ENCODE results near the gene APOA4. TPM values are rescaled to one million over a fixed set of nuclear protein-coding genes. Genes with fewer than 3 reads are reported as not detected.

Gene APOA4
- total and polyA plus RNA-seq, 12 donors, result 0.17 to 1.1 TPM; not detected in 10

DNA sequence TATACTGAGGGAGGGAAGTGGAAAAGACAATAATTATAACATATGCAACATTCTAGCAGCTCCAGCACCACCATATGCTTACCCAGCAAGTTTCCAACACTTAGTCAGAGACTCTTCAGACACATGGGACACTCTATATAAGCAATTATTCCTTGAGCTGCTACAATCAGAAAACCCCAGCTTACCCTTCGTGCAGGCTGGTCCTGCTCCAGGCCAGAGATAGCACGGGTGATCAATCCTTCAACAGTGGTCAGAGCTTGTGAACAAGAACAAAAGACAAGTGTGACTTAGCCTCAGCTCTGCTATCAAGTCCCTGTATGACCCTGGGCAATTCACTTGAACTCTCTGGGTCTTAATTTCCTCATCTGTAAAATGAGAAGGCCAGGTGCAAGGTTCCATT lies 36.8 kb downstream of the APOA4 start:
- Histone ChIP-seq H3K27me3 (no peaks in the 10 kb centered on the region), H3K4me3 (no peak overlapping the region), H3K4me1 (replicated peaks in 1 of 2) (peaks cover 0 to 9% of the 10 kb centered on the region in 2 donors), H3K9me3 (replicated peaks in 1 of 3) (no peaks in the 10 kb centered on the region), H3K27ac (no peak overlapping the region), H3K36me3 (replicated peaks in 1 of 2) (peaks cover 0 to 50% of the 10 kb centered on the region in 2 donors)
- DNase-seq, result no peak
- TF ChIP-seq, protein P1, sequence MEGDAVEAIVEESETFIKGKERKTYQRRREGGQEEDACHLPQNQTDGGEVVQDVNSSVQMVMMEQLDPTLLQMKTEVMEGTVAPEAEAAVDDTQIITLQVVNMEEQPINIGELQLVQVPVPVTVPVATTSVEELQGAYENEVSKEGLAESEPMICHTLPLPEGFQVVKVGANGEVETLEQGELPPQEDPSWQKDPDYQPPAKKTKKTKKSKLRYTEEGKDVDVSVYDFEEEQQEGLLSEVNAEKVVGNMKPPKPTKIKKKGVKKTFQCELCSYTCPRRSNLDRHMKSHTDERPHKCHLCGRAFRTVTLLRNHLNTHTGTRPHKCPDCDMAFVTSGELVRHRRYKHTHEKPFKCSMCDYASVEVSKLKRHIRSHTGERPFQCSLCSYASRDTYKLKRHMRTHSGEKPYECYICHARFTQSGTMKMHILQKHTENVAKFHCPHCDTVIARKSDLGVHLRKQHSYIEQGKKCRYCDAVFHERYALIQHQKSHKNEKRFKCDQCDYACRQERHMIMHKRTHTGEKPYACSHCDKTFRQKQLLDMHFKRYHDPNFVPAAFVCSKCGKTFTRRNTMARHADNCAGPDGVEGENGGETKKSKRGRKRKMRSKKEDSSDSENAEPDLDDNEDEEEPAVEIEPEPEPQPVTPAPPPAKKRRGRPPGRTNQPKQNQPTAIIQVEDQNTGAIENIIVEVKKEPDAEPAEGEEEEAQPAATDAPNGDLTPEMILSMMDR (IDR thresholded peaks at IDR 0.05), result no peak
- TF ChIP-seq POLR2A (IDR thresholded peaks at IDR 0.05), result no peak
- 74 to 88% (median 81%) methylated on average over 2 of the region's 2 CpGs for whole genome bisulfite sequencing, 4 donors
- intact Hi-C loops (cut with DNase I), result loop anchor here in 1 of 2 donors (10.0 kb wide), 1 partner anchor 438 kb away; no protein-coding TSS in a partner anchor

DNA sequence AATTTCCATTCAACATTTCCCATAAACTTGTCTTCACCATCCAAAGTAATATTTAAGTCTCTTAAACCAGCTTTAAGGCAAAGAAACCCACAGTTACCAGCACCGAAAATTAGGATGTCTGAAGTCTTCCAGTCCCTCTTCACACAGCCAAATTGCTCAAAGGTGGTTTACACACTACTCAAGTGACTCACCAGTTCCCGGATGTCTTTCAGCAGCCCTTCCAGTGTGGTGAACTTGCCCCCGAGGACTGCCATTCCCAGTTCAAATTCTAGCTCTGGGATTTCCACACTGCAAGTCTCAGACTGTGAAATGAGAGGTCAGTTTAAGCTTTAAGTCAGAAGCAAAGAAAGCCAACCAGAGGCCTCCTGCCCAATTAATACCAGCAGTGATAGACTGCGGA lies 40.4 kb downstream of the APOA4 start:
- H3K27ac ChIP-seq, result no peak overlapping the region
- peaks cover 0 to 86% of the 10 kb centered on the region in 2 donors for H3K36me3 ChIP-seq (replicated peaks in 1 of 2)
- intact Hi-C loops (cut with DNase I), result loop anchor here in 1 of 2 donors (10.0 kb wide), 1 partner anchor 442 kb away; no protein-coding TSS in a partner anchor
- TF ChIP-seq POLR2A (IDR thresholded peaks at IDR 0.05), result no peak
- TF ChIP-seq, protein P1 (IDR thresholded peaks at IDR 0.05), result no peak
- no peak overlapping the region for H3K4me3 ChIP-seq
- H3K4me1 ChIP-seq (replicated peaks in 1 of 2), result peaks cover 0 to 9% of the 10 kb centered on the region in 2 donors
- no peaks in the 10 kb centered on the region for H3K9me3 ChIP-seq (replicated peaks in 1 of 3)
- no peaks in the 10 kb centered on the region for H3K27me3 ChIP-seq
- 86 to 93% (median 89%) methylated on average over 4 of the region's 4 CpGs for WGBS, 4 donors
- DNase-seq, result no peak

DNA sequence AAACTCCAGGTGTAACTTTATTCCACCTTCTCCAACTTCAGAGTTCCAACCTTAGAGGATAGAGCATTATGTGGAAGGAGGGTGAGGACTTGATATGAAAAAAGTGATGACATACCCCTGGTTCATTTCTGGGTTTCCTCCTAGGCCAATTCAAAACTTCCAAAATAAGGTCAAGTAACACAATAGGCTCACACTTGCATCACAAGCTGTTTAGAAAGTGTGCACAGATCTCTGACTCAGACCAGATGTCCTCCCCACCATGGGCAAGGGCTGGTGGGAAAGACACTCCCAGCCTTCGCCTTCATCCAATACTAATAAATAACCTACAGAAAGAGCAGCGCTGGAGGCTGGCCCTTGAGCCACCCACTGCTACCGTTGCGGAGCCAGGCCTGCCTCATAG lies 44.5 kb downstream of the APOA4 start:
- WGBS, 4 donors, result 95 to 97% (median 97%) methylated on average over 4 of the region's 4 CpGs
- no peak overlapping the region for H3K4me3 ChIP-seq
- no peak overlapping the region for H3K27ac ChIP-seq
- no peaks in the 10 kb centered on the region for H3K27me3 ChIP-seq
- intact Hi-C loops (cut with DNase I), result no loop called here
- no peaks in the 10 kb centered on the region for H3K9me3 ChIP-seq (replicated peaks in 1 of 3)
- no peak for TF ChIP-seq POLR2A (IDR thresholded peaks at IDR 0.05)
- TF ChIP-seq, protein P1 (IDR thresholded peaks at IDR 0.05), result no peak
- H3K36me3 ChIP-seq (replicated peaks in 1 of 2), result peaks cover 0 to 68% of the 10 kb centered on the region in 2 donors
- peaks cover 2 to 7% of the 10 kb centered on the region in 2 donors for H3K4me1 ChIP-seq (replicated peaks in 1 of 2)
- DNase-seq, result no peak

DNA sequence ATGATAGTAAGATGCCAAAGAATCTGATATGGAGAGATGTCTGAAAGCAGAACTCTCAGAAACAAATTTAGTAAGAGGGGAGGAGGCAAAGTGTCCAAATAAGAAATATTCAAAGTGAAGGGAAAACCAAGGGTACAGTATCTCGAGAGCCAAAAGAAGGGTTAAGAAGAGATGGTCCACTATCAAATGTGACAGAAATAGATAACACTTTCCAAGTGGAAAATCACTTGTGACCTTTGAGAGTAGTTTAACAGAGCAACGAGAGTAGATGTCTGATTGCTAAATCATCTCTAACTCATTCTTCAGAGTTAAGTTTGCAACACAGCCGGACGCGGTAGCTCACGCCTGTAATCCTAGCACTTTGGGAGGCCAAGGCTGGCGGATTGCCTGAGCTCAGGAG lies 46.0 kb downstream of the APOA4 start:
- H3K36me3 ChIP-seq (replicated peaks in 1 of 2), result peaks cover 0 to 53% of the 10 kb centered on the region in 2 donors

More for the DNA sequence above, 46.0 kb downstream of the APOA4 start:
- Histone ChIP-seq H3K27me3 (no peaks in the 10 kb centered on the region), H3K27ac (no peak overlapping the region), H3K9me3 (replicated peaks in 1 of 3) (no peaks in the 10 kb centered on the region), H3K4me1 (replicated peaks in 1 of 2) (peaks cover 7 to 11% of the 10 kb centered on the region in 2 donors), H3K4me3 (no peak overlapping the region)
- intact Hi-C loops (cut with DNase I), result no loop called here
- 80 to 83% (median 81%) methylated on average over 7 of the region's 7 CpGs for WGBS, 4 donors
- no peak for TF ChIP-seq POLR2A (IDR thresholded peaks at IDR 0.05)
- TF ChIP-seq, protein P1 (IDR thresholded peaks at IDR 0.05), result no peak
- no peak for DNase-seq
